IPS DF 6.9 (cell line): Measurements from ENCODE around the gene MED31.
"Not testable (repeated sequence)": the region's sequence is repeated elsewhere in the genome, so short reads cannot be mapped to it uniquely, and the experiment has no call there.

Source experiments
- DNase-seq: peaks from one replicate; pipeline ENCODE4 v3.0.0-alpha.2; 2013; ENCODE audit warnings: low read depth, low spot score
- H3K27ac ChIP-seq: one replicate; pipeline ENCODE4 v1.5.1; 2013; ENCODE audit warnings: low read length, control low read depth
- H3K27me3 ChIP-seq: 2 replicates; pipeline ENCODE4 v1.6.1; 2013; ENCODE audit warnings: mild to moderate bottlenecking, low read length; ENCODE audit not compliant: control insufficient read depth, insufficient read depth
- H3K36me3 ChIP-seq: 2 replicates; pipeline ENCODE4 v1.6.1; 2013; ENCODE audit warnings: low read length; ENCODE audit not compliant: control insufficient read depth, insufficient read depth
- H3K4me1 ChIP-seq: 2 replicates; pipeline ENCODE4 v1.6.1; 2013; ENCODE audit warnings: low read length; ENCODE audit not compliant: control insufficient read depth, insufficient read depth
- H3K4me3 ChIP-seq: 2 replicates; pipeline ENCODE4 v1.5.1; 2013; ENCODE audit warnings: mild to moderate bottlenecking, low read length
- H3K9me3 ChIP-seq: 2 replicates; pipeline ENCODE4 v1.6.1; 2013; ENCODE audit warnings: low read length, inconsistent platforms; ENCODE audit not compliant: control insufficient read depth, insufficient read depth
- WGBS: extraction: QIAGEN DNeasy Blood & Tissue Kit; methylation state at CpG from one replicate; pipeline ENCODE4 v1.1.7; 2013; ENCODE audit warnings: mixed read lengths, missing lambda C conversion rate; ENCODE audit not compliant: insufficient read length, insufficient coverage; 5-methylcytosine and 5-hydroxymethylcytosine counted together

MED31 gene

GRCh38 chr17:6651354-6651918 is at the start of gene MED31, which contains the start of gene C17orf100:
TSS of gene MED31 (minus strand) at chr17:6651605. CDS start at chr17:6651528, 77 bp downstream.
TSS of gene C17orf100 (plus strand) at chr17:6651762. CDS start at chr17:6651914, 152 bp downstream.
- Histone ChIP-seq H3K9me3 (no peaks in the 10 kb centered on the region), H3K27me3 (peaks cover 8% of the 10 kb centered on the region; the same call in 1 of the 2 replicates), H3K4me1 (peaks cover 9% of the 10 kb centered on the region; the same call in 1 of the 2 replicates), H3K27ac (no peak within 1 kb of the TSS), H3K4me3 (peak within 1 kb of the TSS; percentile 98), H3K36me3 (no peaks in the 10 kb centered on the region)
- WGBS: no CpG with 5 or more reads among the region's 35 CpGs
- peak; percentile 82 for DNase-seq

DNA sequence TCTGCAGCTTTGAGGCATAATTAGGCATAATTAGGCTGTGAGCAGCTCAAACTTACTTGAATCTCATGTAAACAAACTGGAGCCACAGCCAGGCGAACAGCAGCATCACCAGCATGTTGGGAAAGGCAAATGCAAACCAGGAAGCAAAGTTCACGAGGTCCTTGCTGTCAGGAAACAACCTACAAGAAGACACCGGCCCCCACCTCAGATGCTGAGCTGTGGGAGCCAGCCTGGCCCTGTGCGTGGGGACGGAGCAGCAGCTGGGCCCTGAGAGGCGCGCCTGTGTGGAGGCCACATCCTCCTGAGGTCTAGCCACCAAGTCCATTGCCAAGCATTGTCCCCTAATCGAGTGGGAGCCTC is 49.5 kb upstream of the MED31 start:
- Histone ChIP-seq H3K9me3 (no peaks in the 10 kb centered on the region), H3K27me3 (no peaks in the 10 kb centered on the region), H3K27ac (no peak overlapping the region), H3K36me3 (no peaks in the 10 kb centered on the region), H3K4me3 (no peak overlapping the region), H3K4me1 (no peaks in the 10 kb centered on the region)
- no peak for DNase-seq
- no CpG with 5 or more reads among the region's 8 CpGs for WGBS

DNA sequence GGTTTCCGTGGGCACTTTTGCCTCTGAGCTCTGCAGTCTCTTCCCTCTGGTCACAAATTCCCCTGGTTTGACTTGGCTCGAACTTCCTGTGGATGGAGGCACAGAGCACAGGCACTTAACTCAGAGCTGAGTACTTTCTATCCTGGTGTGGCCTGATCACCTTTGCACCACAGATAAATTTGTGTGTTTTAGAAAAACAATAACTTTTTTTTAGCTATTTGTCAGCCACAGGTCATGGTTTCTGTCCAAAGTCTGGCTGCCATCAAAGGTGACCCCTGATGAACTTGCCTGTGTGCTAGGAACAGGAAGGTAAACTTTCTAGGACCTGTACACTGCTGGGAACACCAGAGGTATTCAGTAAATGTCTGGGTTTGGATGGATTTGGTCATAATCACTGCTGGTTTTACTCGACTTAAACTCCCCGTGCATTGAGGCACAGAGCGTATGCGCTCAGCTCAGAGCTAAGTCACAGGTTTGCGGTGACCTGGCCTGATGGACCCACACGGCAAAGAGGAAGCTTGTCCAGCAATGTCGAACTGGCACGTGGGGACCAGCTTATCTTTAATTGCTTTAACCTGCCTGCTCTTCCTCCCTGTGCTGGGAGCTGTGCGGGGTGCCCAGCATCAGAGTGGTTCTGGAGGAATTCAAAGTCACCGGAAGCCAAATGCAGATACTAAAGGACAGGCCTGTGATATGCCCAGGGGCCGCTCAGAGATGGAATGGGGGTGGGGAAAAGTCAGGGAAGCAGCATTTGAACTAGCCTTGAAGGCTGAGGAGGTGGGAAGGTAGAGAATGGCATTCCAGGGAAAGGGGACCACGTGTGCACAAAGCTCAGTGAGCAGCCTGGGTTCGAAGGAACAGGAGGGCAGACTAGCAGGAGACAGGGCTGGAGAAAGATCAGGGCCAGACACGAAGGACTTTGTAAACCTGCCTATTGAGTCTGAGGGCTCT is 48.9 kb upstream of the MED31 start:
- WGBS: no CpG with 5 or more reads among the region's 16 CpGs

DNA sequence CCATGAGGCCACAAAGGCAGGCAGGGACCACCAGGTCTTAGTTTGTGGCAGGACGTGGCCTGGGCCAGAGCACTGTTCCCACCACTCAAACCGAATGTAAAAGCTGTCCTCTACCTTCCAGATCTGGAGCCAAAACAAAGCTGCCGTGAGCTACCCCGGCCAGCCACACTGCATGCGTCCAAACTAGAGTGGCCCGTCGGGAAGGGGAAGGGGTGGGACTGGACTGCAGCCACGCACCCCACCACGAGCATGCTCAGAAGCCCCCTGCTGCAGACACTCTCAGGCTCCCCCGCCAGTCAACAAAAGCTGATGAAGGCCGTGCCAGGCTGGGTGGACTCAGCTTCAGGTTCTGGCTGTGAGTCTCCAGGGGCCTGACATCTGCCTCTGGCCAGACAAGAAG is 46.6 kb upstream of the MED31 start:
- no CpG with 5 or more reads among the region's 11 CpGs for WGBS
- Histone ChIP-seq H3K4me3 (no peak overlapping the region), H3K27me3 (no peaks in the 10 kb centered on the region), H3K27ac (no peak overlapping the region), H3K4me1 (no peaks in the 10 kb centered on the region), H3K36me3 (no peaks in the 10 kb centered on the region), H3K9me3 (no peaks in the 10 kb centered on the region)
- DNase-seq: no peak

More for the DNA sequence above, 48.9 kb upstream of the MED31 start:
- no peak for DNase-seq
- H3K4me1 ChIP-seq: no peaks in the 10 kb centered on the region
- H3K4me3 ChIP-seq: no peak overlapping the region
- H3K27ac ChIP-seq: no peak overlapping the region
- no peaks in the 10 kb centered on the region for H3K27me3 ChIP-seq
- no peaks in the 10 kb centered on the region for H3K36me3 ChIP-seq
- H3K9me3 ChIP-seq: no peaks in the 10 kb centered on the region

GRCh38 chr17:6696906-6697305 is 45.5 kb upstream of the MED31 start:
- H3K4me3 ChIP-seq: no peak overlapping the region
- no peaks in the 10 kb centered on the region for H3K4me1 ChIP-seq
- H3K36me3 ChIP-seq: no peaks in the 10 kb centered on the region
- no peaks in the 10 kb centered on the region for H3K9me3 ChIP-seq
- no peaks in the 10 kb centered on the region for H3K27me3 ChIP-seq
- no peak for DNase-seq
- WGBS: no CpG with 5 or more reads among the region's 5 CpGs
- no peak overlapping the region for H3K27ac ChIP-seq

GRCh38 chr17:6695565-6695964 is 44.2 kb upstream of the MED31 start:
- H3K4me3 ChIP-seq: no peak overlapping the region
- no peak overlapping the region for H3K27ac ChIP-seq
- no peaks in the 10 kb centered on the region for H3K27me3 ChIP-seq
- no CpG with 5 or more reads among the region's 13 CpGs for WGBS
- no peaks in the 10 kb centered on the region for H3K4me1 ChIP-seq
- no peaks in the 10 kb centered on the region for H3K9me3 ChIP-seq
- no peak for DNase-seq
- no peaks in the 10 kb centered on the region for H3K36me3 ChIP-seq

DNA sequence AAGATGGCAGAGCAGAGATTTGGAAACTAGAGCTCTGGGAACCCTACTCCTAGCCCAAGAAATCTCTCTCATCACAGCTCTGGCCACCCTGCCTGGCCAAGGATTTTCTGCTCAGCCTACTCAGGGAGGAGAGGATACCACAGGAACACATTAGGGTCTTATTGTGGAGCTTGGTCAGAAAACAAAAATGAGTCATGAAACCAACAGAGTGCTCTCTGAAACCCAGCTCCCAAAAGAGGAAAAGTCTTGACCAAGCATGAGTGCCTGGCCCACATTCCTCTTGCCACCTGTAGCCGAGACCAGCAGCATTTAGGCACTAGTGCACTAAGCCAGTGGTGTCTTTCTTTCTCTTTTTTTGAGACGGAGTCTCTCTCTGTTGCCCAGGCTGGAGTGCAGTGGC is 43.6 kb upstream of the MED31 start:
- no peak for DNase-seq
- no peaks in the 10 kb centered on the region for H3K4me1 ChIP-seq
- no CpG with 5 or more reads among the region's 2 CpGs for WGBS
- H3K36me3 ChIP-seq: no peaks in the 10 kb centered on the region
- H3K4me3 ChIP-seq: no peak overlapping the region
- H3K27ac ChIP-seq: no peak overlapping the region
- no peaks in the 10 kb centered on the region for H3K9me3 ChIP-seq
- H3K27me3 ChIP-seq: no peaks in the 10 kb centered on the region

DNA sequence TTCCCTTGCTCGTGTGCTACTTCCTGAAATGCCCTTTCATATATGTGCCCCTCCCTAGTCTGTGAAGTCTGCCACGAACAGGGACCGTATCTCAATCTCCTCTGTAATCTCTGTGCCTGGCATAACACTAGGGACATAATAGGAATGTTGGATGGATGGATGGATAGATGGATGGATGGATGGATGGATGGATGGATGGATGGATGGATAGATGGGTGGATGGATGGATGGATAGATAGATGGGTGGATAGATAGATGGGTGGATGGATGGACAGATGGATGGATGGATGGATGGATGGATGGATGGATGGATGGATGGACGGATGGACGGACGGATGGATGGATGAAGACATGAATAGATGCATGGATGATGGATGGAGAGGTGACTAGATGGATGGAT is 40.6 kb upstream of the MED31 start:
- not testable (repeated sequence) for H3K36me3 ChIP-seq, H3K4me1 ChIP-seq, DNase-seq, H3K9me3 ChIP-seq, H3K27me3 ChIP-seq, H3K4me3 ChIP-seq, H3K27ac ChIP-seq
- no CpG with 5 or more reads among the region's 6 CpGs for WGBS

DNA sequence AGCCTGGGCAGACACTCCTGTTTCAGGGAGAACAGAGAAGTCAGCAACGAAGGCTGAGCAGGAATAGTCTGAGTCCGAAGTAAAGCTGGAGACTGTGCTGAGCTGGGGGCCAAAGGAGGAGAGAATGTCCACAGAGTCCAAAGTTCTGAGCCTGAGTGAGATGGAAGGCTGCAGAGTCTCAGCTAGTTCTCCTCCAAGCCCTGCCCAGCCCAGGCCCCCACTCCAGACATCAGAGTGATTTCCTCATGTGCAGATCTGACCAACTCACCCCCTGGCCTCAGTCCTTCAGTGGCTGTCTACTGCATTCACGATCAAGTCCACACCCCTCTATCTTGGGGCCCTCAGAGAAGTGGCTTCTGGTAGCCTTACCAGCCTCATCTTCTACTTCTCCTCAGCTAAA is 40.1 kb upstream of the MED31 start:
- no peak overlapping the region for H3K27ac ChIP-seq
- no peaks in the 10 kb centered on the region for H3K4me1 ChIP-seq
- H3K27me3 ChIP-seq: no peaks in the 10 kb centered on the region
- H3K9me3 ChIP-seq: no peaks in the 10 kb centered on the region
- no CpG with 5 or more reads among the region's 3 CpGs for WGBS
- DNase-seq: no peak
- H3K4me3 ChIP-seq: no peak overlapping the region
- no peaks in the 10 kb centered on the region for H3K36me3 ChIP-seq

DNA sequence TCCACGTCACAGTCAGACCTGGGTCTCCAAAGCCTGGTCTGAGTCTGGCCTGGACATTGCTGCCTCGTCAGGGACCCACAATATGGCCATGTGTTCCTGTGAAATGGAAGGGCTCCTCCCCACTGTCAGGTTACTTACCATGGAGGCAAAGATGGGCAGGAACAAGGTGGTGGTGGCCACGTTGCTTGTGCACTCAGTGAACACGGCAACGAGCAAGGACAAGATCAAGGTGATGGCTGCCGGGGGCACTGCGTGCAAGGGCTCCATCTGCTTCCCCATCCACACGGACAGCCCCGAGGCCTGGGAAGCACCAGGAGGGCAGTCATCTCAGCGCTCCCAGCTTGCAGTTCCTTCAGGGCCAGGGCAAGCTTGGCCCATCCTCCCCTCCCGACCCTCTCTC is 39.2 kb upstream of the MED31 start:
- DNase-seq: no peak
- no peaks in the 10 kb centered on the region for H3K9me3 ChIP-seq
- H3K36me3 ChIP-seq: no peaks in the 10 kb centered on the region
- WGBS: no CpG with 5 or more reads among the region's 11 CpGs
- no peak overlapping the region for H3K4me3 ChIP-seq
- no peak overlapping the region for H3K27ac ChIP-seq
- H3K27me3 ChIP-seq: no peaks in the 10 kb centered on the region
- no peaks in the 10 kb centered on the region for H3K4me1 ChIP-seq
